GM23338 (cell line): ENCODE measurements around the gene PEPD. TPM values are rescaled to one million over a fixed set of nuclear protein-coding genes. Genes with fewer than 3 reads are reported as not detected.

Experiments used
- ATAC-seq: fragments of 200-7000 bp; cut with Tn5 transposase; 3 replicates; pipeline ENCODE4 v1.9.1; 2020
- DNase-seq: peaks from one replicate; pipeline ENCODE4 v3.0.0-alpha.2; 2015; ENCODE audit warnings: low spot score
- H2AFZ ChIP-seq: fragments of 200-600 bp; sonication (generic); 2 replicates; pipeline ENCODE4 v1.8.0; 2016; ENCODE audit warnings: antibody characterized with exemption, mild to moderate bottlenecking, moderate library complexity
- H3F3A ChIP-seq: fragments of 200-600 bp; sonication (generic); replicated peaks from 2 replicates; pipeline ENCODE4 v1.8.0; 2017; ENCODE audit warnings: antibody characterized with exemption, mixed run types, low read depth
- H3K27ac ChIP-seq: fragments of 200-600 bp; sonication (generic); 2 replicates; pipeline ENCODE4 v1.6.1; 2016; ENCODE audit warnings: low read depth
- H3K27me3 ChIP-seq: fragments of 200-600 bp; sonication (generic); 2 replicates; pipeline ENCODE4 v1.8.0; 2016; ENCODE audit warnings: mild to moderate bottlenecking, mixed run types, moderate library complexity; ENCODE audit not compliant: insufficient read depth
- H3K36me3 ChIP-seq: fragments of 200-600 bp; sonication (generic); 2 replicates; pipeline ENCODE4 v1.8.0; 2016; ENCODE audit warnings: mild to moderate bottlenecking; ENCODE audit not compliant: insufficient read depth
- H3K4me1 ChIP-seq: fragments of 200-600 bp; sonication (generic); 2 replicates; pipeline ENCODE4 v1.8.0; 2016; ENCODE audit warnings: mild to moderate bottlenecking, moderate library complexity; ENCODE audit not compliant: insufficient read depth
- H3K4me2 ChIP-seq: fragments of 200-600 bp; sonication (generic); 2 replicates; pipeline ENCODE4 v1.7.1; 2017; ENCODE audit warnings: mixed run types
- H3K4me3 ChIP-seq: fragments of 200-600 bp; sonication (generic); 2 replicates; pipeline ENCODE4 v1.6.1; 2016; ENCODE audit warnings: mixed run types
- H3K79me2 ChIP-seq: fragments of 200-600 bp; sonication (generic); replicated peaks from 2 replicates; pipeline ENCODE4 v1.8.0; 2017; ENCODE audit warnings: mild to moderate bottlenecking; ENCODE audit not compliant: insufficient read depth
- H3K9me2 ChIP-seq: fragments of 200-600 bp; sonication (generic); 2 replicates; pipeline ENCODE4 v1.8.0; 2017; ENCODE audit not compliant: insufficient read depth
- H4K20me1 ChIP-seq: fragments of 200-600 bp; sonication (generic); replicated peaks from 2 replicates; pipeline ENCODE4 v1.8.0; 2017; ENCODE audit warnings: mild to moderate bottlenecking; ENCODE audit not compliant: insufficient read depth
- H3K27ac Mint-ChIP-seq: 2 replicates; pipeline ENCODE4 v1.8.0; 2020; ENCODE audit warnings: inconsistent platforms, mild to moderate bottlenecking, moderate library complexity, mixed read lengths
- H3K27me3 Mint-ChIP-seq: 3 replicates; pipeline ENCODE4 v1.8.0; 2022; ENCODE audit warnings: low read depth, mild to moderate bottlenecking, moderate library complexity, mixed read lengths, inconsistent platforms; ENCODE audit not compliant: insufficient read depth, poor library complexity
- H3K36me3 Mint-ChIP-seq: 3 replicates; pipeline ENCODE4 v1.8.0; 2021; ENCODE audit warnings: low read depth, mild to moderate bottlenecking, inconsistent platforms, moderate library complexity, mixed read lengths
- H3K4me1 Mint-ChIP-seq: 3 replicates; pipeline ENCODE4 v1.8.0; 2020; ENCODE audit warnings: mild to moderate bottlenecking, inconsistent platforms, mixed read lengths
- H3K4me3 Mint-ChIP-seq: 3 replicates; pipeline ENCODE4 v1.8.0; 2021; ENCODE audit warnings: moderate library complexity, mild to moderate bottlenecking, inconsistent platforms, mixed read lengths
- H3K9me3 Mint-ChIP-seq: 3 replicates; pipeline ENCODE4 v1.8.0; 2020; ENCODE audit warnings: moderate library complexity, mild to moderate bottlenecking, inconsistent platforms, mixed read lengths
- NANOG ChIP-seq: IDR thresholded peaks from 2 replicates; pipeline ENCODE4 v1.6.1; 2016; ENCODE audit warnings: antibody characterized with exemption, borderline replicate concordance
- POLR2AphosphoS5 ChIP-seq: IDR thresholded peaks from 2 replicates; pipeline ENCODE4 v1.6.1; 2016; ENCODE audit warnings: antibody characterized with exemption, low read depth
- STAT1 ChIP-seq: IDR thresholded peaks from one replicate; pipeline ENCODE4 v1.6.1; 2016; ENCODE audit warnings: antibody characterized with exemption; ENCODE audit not compliant: unreplicated experiment
- polyA plus RNA-seq: library from polyadenylated mRNA; unstranded; fragments of >200 nt; fragmentation: Nextera tagmentation; extraction: Ambion mirVana; gene quantifications from 2 replicates; pipeline ENCODE4 v1.2.1, GENCODE V29; 2016
- total RNA-seq: library from RNA; depleted of rRNA; stranded (reverse); fragments of >200 nt; shearing (Covaris generic); gene quantifications from 2 replicates; pipeline ENCODE4 v1.2.3, GENCODE V29; 2014
- TF ChIP-seq, protein P1 (sequence below): IDR thresholded peaks from one replicate; pipeline ENCODE4 v1.6.1; 2018; ENCODE audit warnings: antibody characterized with exemption; ENCODE audit not compliant: unreplicated experiment
- TF ChIP-seq, protein P2 (sequence below): fragments of 250-450 bp; sonication (Bioruptor Pico); IDR thresholded peaks from 2 replicates; pipeline ENCODE4 v1.5.0; 2020; ENCODE audit warnings: mild to moderate bottlenecking, moderate library complexity

The PEPD gene
- total and polyA plus RNA-seq, 2 experiments from 2014 or later, result 81.7 to 89.2 TPM

DNA sequence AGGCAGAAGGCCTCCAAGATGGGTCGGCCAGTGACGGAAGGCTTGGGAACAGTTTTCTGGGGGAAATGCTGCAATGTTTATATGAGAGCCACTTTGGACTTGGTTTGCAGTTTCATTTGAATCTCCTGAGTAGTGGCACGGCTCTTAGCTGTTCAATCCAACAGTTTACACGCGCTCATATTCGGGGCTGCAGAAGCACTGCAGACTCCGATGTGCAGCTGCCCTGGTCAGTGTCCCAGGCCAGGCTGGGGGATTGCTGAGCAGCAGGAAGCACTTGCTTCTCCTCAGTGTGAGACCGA lies 116.4 kb downstream of the PEPD start:
- Histone ChIP-seq H3K79me2 (no peaks in the 10 kb centered on the region), H3K4me3 (no peak overlapping the region), H3K9me2 (no peaks in the 10 kb centered on the region), H3K27ac (no peak overlapping the region), H2AFZ (no peak overlapping the region), H3K27me3 (no peaks in the 10 kb centered on the region), H3F3A (no peaks in the 10 kb centered on the region), H4K20me1 (no peaks in the 10 kb centered on the region), H3K4me2 (no peak overlapping the region), H3K36me3 (no peaks in the 10 kb centered on the region), H3K4me1 (no peaks in the 10 kb centered on the region; the same call in 1 of the 2 replicates)
- Mint-ChIP-seq H3K27ac (no peak overlapping the region), H3K27me3 (peaks cover 4% of the 10 kb centered on the region), H3K36me3 (no peaks in the 10 kb centered on the region), H3K4me1 (peaks cover 7% of the 10 kb centered on the region), H3K9me3 (no peaks in the 10 kb centered on the region), H3K4me3 (no peak overlapping the region)
- ATAC-seq, result no peak
- DNase-seq, result no peak
- no peak for TF ChIP-seq NANOG
- TF ChIP-seq STAT1, result no peak
- TF ChIP-seq, protein P1, sequence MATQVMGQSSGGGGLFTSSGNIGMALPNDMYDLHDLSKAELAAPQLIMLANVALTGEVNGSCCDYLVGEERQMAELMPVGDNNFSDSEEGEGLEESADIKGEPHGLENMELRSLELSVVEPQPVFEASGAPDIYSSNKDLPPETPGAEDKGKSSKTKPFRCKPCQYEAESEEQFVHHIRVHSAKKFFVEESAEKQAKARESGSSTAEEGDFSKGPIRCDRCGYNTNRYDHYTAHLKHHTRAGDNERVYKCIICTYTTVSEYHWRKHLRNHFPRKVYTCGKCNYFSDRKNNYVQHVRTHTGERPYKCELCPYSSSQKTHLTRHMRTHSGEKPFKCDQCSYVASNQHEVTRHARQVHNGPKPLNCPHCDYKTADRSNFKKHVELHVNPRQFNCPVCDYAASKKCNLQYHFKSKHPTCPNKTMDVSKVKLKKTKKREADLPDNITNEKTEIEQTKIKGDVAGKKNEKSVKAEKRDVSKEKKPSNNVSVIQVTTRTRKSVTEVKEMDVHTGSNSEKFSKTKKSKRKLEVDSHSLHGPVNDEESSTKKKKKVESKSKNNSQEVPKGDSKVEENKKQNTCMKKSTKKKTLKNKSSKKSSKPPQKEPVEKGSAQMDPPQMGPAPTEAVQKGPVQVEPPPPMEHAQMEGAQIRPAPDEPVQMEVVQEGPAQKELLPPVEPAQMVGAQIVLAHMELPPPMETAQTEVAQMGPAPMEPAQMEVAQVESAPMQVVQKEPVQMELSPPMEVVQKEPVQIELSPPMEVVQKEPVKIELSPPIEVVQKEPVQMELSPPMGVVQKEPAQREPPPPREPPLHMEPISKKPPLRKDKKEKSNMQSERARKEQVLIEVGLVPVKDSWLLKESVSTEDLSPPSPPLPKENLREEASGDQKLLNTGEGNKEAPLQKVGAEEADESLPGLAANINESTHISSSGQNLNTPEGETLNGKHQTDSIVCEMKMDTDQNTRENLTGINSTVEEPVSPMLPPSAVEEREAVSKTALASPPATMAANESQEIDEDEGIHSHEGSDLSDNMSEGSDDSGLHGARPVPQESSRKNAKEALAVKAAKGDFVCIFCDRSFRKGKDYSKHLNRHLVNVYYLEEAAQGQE, result no peak
- TF ChIP-seq, protein P2, sequence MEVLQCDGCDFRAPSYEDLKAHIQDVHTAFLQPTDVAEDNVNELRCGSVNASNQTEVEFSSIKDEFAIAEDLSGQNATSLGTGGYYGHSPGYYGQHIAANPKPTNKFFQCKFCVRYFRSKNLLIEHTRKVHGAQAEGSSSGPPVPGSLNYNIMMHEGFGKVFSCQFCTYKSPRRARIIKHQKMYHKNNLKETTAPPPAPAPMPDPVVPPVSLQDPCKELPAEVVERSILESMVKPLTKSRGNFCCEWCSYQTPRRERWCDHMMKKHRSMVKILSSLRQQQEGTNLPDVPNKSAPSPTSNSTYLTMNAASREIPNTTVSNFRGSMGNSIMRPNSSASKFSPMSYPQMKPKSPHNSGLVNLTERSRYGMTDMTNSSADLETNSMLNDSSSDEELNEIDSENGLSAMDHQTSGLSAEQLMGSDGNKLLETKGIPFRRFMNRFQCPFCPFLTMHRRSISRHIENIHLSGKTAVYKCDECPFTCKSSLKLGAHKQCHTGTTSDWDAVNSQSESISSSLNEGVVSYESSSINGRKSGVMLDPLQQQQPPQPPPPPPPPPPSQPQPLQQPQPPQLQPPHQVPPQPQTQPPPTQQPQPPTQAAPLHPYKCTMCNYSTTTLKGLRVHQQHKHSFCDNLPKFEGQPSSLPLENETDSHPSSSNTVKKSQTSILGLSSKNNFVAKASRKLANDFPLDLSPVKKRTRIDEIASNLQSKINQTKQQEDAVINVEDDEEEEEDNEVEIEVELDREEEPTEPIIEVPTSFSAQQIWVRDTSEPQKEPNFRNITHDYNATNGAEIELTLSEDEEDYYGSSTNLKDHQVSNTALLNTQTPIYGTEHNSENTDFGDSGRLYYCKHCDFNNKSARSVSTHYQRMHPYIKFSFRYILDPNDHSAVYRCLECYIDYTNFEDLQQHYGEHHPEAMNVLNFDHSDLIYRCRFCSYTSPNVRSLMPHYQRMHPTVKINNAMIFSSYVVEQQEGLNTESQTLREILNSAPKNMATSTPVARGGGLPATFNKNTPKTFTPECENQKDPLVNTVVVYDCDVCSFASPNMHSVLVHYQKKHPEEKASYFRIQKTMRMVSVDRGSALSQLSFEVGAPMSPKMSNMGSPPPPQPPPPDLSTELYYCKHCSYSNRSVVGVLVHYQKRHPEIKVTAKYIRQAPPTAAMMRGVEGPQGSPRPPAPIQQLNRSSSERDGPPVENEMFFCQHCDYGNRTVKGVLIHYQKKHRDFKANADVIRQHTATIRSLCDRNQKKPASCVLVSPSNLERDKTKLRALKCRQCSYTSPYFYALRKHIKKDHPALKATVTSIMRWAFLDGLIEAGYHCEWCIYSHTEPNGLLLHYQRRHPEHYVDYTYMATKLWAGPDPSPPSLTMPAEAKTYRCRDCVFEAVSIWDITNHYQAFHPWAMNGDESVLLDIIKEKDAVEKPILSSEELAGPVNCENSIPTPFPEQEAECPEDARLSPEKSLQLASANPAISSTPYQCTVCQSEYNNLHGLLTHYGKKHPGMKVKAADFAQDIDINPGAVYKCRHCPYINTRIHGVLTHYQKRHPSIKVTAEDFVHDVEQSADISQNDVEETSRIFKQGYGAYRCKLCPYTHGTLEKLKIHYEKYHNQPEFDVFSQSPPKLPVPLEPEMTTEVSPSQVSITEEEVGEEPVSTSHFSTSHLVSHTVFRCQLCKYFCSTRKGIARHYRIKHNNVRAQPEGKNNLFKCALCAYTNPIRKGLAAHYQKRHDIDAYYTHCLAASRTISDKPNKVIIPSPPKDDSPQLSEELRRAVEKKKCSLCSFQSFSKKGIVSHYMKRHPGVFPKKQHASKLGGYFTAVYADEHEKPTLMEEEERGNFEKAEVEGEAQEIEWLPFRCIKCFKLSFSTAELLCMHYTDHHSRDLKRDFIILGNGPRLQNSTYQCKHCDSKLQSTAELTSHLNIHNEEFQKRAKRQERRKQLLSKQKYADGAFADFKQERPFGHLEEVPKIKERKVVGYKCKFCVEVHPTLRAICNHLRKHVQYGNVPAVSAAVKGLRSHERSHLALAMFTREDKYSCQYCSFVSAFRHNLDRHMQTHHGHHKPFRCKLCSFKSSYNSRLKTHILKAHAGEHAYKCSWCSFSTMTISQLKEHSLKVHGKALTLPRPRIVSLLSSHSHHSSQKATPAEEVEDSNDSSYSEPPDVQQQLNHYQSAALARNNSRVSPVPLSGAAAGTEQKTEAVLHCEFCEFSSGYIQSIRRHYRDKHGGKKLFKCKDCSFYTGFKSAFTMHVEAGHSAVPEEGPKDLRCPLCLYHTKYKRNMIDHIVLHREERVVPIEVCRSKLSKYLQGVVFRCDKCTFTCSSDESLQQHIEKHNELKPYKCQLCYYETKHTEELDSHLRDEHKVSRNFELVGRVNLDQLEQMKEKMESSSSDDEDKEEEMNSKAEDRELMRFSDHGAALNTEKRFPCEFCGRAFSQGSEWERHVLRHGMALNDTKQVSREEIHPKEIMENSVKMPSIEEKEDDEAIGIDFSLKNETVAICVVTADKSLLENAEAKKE (CRISPR knock-in tag), result no peak
- TF ChIP-seq POLR2AphosphoS5, result no peak
